Karpas-422 (cell line): Measurements from ENCODE around the gene GOLGA7B. TPM values are rescaled to one million over a fixed set of nuclear protein-coding genes. Genes with fewer than 3 reads are reported as not detected.

Source experiments
- DNase-seq: peaks from one replicate; pipeline ENCODE4 v3.0.0-alpha.2; 2015
- H2AFZ ChIP-seq: fragments of 200-600 bp; sonication (generic); 2 replicates; pipeline ENCODE4 v1.6.1; 2014; ENCODE audit warnings: antibody characterized with exemption, low read length, mixed read lengths
- H3K27ac ChIP-seq: fragments of 200-600 bp; sonication (generic); 2 replicates; pipeline ENCODE4 v1.5.1; 2014; ENCODE audit warnings: mild to moderate bottlenecking, low read length, moderate library complexity
- H3K27me3 ChIP-seq: fragments of 200-600 bp; sonication (generic); 2 replicates; pipeline ENCODE4 v1.6.1; 2014; ENCODE audit warnings: low read length, mixed read lengths
- H3K36me3 ChIP-seq: fragments of 200-600 bp; sonication (generic); 2 replicates; pipeline ENCODE4 v1.6.1; 2014; ENCODE audit warnings: low read length, mixed read lengths; ENCODE audit not compliant: insufficient read depth
- H3K4me1 ChIP-seq: fragments of 200-600 bp; sonication (generic); 2 replicates; pipeline ENCODE4 v1.6.1; 2014; ENCODE audit warnings: mild to moderate bottlenecking, low read length, mixed read lengths
- H3K4me2 ChIP-seq: fragments of 200-600 bp; sonication (generic); 2 replicates; pipeline ENCODE4 v1.6.1; 2014; ENCODE audit warnings: low read length, low read depth, mild to moderate bottlenecking; ENCODE audit not compliant: poor library complexity, severe bottlenecking
- H3K4me3 ChIP-seq: fragments of 200-600 bp; sonication (generic); 2 replicates; pipeline ENCODE4 v1.5.1; 2014; ENCODE audit warnings: mild to moderate bottlenecking, antibody characterized with exemption, low read length, mixed read lengths
- H3K79me2 ChIP-seq: fragments of 200-600 bp; sonication (generic); 2 replicates; pipeline ENCODE4 v1.6.1; 2014; ENCODE audit warnings: mild to moderate bottlenecking, low read length, mixed read lengths
- H3K9ac ChIP-seq: fragments of 200-600 bp; sonication (generic); 2 replicates; pipeline ENCODE4 v1.6.0; 2014; ENCODE audit warnings: low read length
- H3K9me2 ChIP-seq: fragments of 200-600 bp; sonication (generic), shearing (Covaris generic); replicated peaks from 2 replicates; pipeline ENCODE4 v1.6.0; 2014; ENCODE audit warnings: mild to moderate bottlenecking, low read length, moderate library complexity; ENCODE audit not compliant: insufficient read depth
- H3K9me3 ChIP-seq: fragments of 300-700, 200-600 bp; sonication (generic); 2 replicates; pipeline ENCODE4 v1.6.1; 2014; ENCODE audit warnings: low read length, mixed read lengths
- H4K20me1 ChIP-seq: fragments of 200-600 bp; sonication (generic); 2 replicates; pipeline ENCODE4 v1.6.1; 2014; ENCODE audit warnings: mild to moderate bottlenecking, antibody characterized with exemption, low read length, low read depth; ENCODE audit not compliant: insufficient read depth
- total RNA-seq: library from RNA; depleted of rRNA; stranded (reverse); fragments of >200 nt; shearing (Covaris generic); gene quantifications from 2 replicates; pipeline ENCODE4 v1.2.3, GENCODE V29; 2014; ENCODE audit warnings: low replicate concordance

GOLGA7B gene
- total RNA-seq, 1 experiment from 2014 or later = not detected

DNA sequence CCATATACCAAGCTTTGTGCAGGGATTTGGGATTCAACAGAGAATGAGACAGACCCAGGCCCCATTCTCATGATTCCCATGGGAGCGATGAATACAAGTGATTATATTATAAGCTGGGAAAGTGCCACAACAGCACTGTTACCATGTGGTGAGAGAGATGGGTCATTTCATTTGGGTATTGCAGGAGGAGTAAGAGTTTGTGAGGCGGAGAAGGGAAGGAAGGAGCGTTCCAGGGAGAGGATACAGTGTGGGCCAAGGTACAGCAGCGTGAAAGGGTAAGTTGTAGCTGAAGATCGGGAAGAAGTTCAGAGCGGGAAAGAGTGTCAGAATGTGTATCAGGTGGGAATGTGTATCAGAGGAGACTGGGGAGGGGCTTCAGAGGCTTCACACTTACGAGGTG lies 38.5 kb downstream of the GOLGA7B start:
- Histone ChIP-seq H3K4me2 (no peak overlapping the region), H4K20me1 (no peaks in the 10 kb centered on the region), H3K4me3 (no peak overlapping the region), H3K9me2 (no peaks in the 10 kb centered on the region), H3K9me3 (no peaks in the 10 kb centered on the region), H3K27ac (no peak overlapping the region), H2AFZ (no peak overlapping the region), H3K36me3 (no peaks in the 10 kb centered on the region), H3K27me3 (no peaks in the 10 kb centered on the region), H3K4me1 (no peaks in the 10 kb centered on the region), H3K79me2 (no peaks in the 10 kb centered on the region), H3K9ac (no peak overlapping the region)
- no peak for DNase-seq

DNA sequence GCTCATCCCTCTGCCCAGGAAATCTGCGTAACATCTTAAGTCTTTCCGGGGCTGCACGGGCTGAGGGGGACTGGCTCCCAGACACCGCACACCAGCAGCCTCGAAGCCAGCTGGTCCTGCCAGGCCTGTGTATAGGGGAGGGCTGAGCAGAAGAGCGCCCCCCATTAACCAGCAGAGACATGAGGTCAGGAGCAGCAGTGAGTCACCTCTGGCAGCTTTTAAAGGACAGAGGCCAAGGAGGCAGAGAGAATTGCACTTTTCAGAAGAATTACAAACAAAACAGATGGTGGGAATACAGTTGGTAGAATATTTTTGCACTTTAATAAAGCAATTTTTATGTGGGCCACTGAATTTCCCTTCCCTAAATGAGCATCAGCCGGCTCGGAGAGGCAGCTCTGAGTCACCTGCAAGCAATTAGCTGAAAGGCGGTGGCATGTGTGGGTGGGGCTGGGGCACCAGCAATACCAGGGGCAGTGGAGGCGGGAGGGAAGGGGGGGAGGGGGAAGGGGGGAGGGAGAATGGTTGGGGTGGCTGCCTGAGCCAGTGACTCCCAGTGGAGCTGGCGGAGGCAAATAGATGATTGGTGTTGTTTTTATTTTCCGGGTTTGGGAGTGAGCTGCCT lies 39.1 kb downstream of the GOLGA7B start:
- Histone ChIP-seq H3K4me2 (no peak overlapping the region), H3K27ac (no peak overlapping the region), H3K27me3 (no peaks in the 10 kb centered on the region), H2AFZ (no peak overlapping the region), H3K36me3 (no peaks in the 10 kb centered on the region), H3K4me1 (no peaks in the 10 kb centered on the region), H3K79me2 (no peaks in the 10 kb centered on the region), H3K9me3 (no peaks in the 10 kb centered on the region), H3K9me2 (no peaks in the 10 kb centered on the region), H3K4me3 (no peak overlapping the region), H4K20me1 (no peaks in the 10 kb centered on the region), H3K9ac (no peak overlapping the region)
- DNase-seq = no peak

DNA sequence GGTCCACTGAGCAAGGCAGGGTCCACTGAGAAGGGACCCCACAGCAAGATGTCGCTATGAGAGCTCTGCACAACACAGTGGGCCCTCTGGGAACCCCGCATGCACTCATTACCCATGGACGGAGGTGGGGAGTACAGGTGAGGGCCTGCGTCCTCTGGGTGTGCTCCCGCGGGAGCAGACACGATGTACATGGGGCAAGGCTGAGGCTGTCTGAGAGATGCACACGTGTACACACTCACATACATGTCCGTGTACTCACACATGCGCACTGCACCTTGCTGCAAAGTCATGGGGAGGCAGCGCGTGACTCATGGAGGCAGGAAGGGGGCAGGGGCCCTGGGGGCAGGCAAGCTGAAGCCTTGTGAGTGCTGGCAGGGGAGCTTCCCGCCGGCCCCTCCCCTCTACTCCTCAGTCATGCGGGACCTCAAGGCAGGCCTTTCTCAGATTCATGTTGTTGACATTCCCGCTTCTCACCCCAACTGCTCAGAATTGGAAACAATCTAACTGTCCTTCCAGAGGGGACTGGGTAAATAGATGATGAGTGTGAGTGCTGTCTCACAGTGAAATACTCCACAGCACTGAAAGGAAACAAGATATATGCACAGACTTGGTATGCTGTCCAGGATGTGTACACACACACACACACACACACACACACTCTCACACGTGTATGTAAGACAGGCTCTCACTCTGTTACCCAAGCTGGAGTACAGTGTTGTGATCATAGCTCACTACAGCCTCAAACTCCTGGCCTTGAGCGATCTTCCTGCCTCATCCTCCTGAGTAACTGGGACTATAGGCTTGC lies 40.0 kb downstream of the GOLGA7B start:
- DNase-seq = no peak
- H3K79me2 ChIP-seq = no peaks in the 10 kb centered on the region
- no peaks in the 10 kb centered on the region for H3K4me1 ChIP-seq
- no peaks in the 10 kb centered on the region for H4K20me1 ChIP-seq
- H3K27ac ChIP-seq = no peak overlapping the region
- no peak overlapping the region for H3K4me2 ChIP-seq
- H3K9me3 ChIP-seq = no peaks in the 10 kb centered on the region
- H2AFZ ChIP-seq = no peak overlapping the region
- no peaks in the 10 kb centered on the region for H3K36me3 ChIP-seq
- H3K27me3 ChIP-seq = no peaks in the 10 kb centered on the region
- no peak overlapping the region for H3K9ac ChIP-seq
- H3K4me3 ChIP-seq = no peak overlapping the region
- H3K9me2 ChIP-seq = no peaks in the 10 kb centered on the region

DNA sequence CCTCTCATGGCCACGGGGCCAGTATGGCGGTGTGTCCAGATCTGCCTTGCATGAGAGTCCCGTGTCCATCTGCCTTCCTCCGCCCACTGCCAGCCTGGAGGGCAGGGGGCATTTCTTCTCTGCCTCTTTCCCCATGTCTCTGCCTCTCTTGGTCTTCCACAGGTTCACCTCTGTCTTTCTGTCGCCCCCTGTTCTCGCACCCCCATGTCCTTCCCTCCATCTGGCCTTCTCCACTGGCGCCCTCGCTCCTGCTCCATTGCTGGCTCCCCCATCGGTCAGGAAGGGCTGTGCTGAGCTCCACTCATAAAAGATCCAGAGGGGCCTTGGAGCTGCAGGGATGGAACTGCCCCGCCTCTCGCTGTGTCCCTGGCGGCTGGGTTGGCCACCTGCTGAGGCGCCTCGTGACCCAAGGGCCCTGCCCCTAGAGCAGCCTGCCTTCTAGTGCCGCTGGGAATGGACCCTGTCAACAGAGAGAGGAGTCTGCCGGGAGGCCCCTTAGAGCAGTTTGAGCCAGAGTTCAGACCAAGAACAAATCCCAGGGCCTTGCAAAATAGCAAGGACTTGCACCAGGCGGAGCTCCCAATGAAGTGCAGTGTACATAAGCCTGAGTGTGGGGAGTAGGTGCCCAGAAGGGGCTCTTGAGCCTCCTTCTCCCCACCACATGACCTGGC lies 42.0 kb downstream of the GOLGA7B start:
- H3K9me3 ChIP-seq = no peaks in the 10 kb centered on the region
- no peaks in the 10 kb centered on the region for H3K27me3 ChIP-seq
- H3K4me1 ChIP-seq = no peaks in the 10 kb centered on the region
- H3K27ac ChIP-seq = no peak overlapping the region
- no peak overlapping the region for H3K4me2 ChIP-seq
- no peaks in the 10 kb centered on the region for H3K79me2 ChIP-seq
- H3K9ac ChIP-seq = no peak overlapping the region
- no peaks in the 10 kb centered on the region for H3K9me2 ChIP-seq
- H2AFZ ChIP-seq = no peak overlapping the region
- no peak overlapping the region for H3K4me3 ChIP-seq
- no peaks in the 10 kb centered on the region for H4K20me1 ChIP-seq
- H3K36me3 ChIP-seq = no peaks in the 10 kb centered on the region
- DNase-seq = no peak

DNA sequence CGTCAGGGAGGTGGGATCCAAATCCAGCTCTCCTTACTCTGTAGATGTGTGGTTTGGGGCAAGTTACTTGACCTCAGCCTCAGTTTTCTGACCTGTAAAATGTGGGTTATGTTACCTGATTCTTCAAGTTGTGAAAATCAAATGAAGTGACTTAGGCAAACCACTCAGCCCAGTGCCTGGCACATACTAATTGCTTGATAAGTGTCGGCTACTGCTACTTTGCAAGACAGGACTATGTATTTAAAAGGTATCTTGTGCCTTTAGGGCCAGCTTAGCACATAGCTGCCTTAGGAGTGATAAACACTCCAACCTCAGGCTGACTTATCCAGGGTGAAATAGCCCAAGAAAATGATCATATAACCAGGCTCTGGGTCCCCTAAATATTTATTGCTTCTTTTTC lies 42.9 kb downstream of the GOLGA7B start:
- Histone ChIP-seq H3K9me3 (no peaks in the 10 kb centered on the region), H2AFZ (no peak overlapping the region), H3K79me2 (no peaks in the 10 kb centered on the region), H3K4me2 (no peak overlapping the region), H3K4me3 (no peak overlapping the region), H3K9me2 (no peaks in the 10 kb centered on the region), H3K9ac (no peak overlapping the region), H3K27ac (no peak overlapping the region), H4K20me1 (no peaks in the 10 kb centered on the region), H3K36me3 (no peaks in the 10 kb centered on the region), H3K27me3 (no peaks in the 10 kb centered on the region), H3K4me1 (no peaks in the 10 kb centered on the region)
- DNase-seq = no peak

DNA sequence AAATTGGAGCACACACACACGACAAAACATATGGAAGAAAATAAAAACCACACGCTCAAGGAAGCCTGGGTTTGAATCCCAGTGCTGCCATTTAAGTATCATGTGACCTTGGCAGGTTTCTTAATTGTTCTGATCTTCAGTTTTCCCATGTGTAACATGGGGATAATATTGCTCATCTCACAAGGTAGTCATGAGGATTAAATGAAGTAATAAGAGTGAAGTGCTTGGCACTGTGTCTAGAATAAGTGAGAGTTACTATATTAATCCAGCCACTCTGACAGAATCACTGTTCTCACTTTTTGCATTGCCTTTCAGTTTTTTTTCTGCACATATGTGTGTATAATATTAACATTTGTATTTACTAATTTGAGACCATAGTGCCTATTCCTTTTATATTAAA lies 43.3 kb downstream of the GOLGA7B start:
- no peaks in the 10 kb centered on the region for H3K79me2 ChIP-seq
- no peak for DNase-seq
- H2AFZ ChIP-seq = no peak overlapping the region
- no peaks in the 10 kb centered on the region for H3K36me3 ChIP-seq
- no peaks in the 10 kb centered on the region for H3K27me3 ChIP-seq
- no peak overlapping the region for H3K9ac ChIP-seq
- no peaks in the 10 kb centered on the region for H4K20me1 ChIP-seq
- no peaks in the 10 kb centered on the region for H3K9me3 ChIP-seq
- H3K9me2 ChIP-seq = no peaks in the 10 kb centered on the region
- H3K4me3 ChIP-seq = no peak overlapping the region
- H3K4me2 ChIP-seq = no peak overlapping the region
- H3K27ac ChIP-seq = no peak overlapping the region
- H3K4me1 ChIP-seq = no peaks in the 10 kb centered on the region

DNA sequence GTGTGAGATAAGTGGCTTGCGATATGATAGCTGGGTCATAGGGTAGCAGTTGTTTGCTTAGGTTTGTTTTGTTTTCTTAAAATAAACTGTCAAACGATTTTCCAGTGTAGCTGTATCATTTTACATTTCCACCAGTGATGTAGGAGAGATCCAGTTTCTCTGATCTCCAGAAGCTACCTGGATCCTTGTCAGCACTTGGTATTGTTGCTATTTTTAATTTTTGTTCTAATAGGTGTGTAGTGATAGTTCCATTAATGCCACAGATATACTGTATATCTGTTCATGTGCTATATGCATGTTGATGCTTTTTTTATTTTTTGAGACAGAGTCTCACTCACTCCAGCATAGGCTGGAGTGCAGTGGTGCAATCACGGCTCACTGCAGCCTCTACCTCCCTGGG lies 44.4 kb downstream of the GOLGA7B start:
- Histone ChIP-seq H3K4me3 (no peak overlapping the region), H3K9me2 (no peaks in the 10 kb centered on the region)

DNA sequence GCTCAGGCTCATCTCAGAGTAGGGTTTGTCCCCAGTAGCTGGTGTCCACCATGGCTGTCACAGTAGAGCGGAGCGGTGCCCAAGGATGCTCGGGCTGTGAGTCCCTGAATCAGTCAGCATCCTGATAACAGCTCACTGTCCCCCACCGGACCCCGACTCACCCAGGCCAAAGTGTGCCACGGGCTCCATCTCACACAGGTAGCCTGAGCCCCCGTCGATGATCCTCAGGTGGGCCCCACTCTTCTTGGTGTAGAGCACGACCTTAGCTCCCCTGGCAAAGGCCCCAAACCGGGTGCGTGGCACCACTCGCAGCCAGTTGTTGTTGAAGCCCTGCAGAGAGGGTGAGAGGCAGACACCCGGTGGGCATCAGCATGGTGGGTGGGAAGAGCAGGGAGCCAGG lies 45.4 kb downstream of the GOLGA7B start:
- Histone ChIP-seq H3K9ac (no peak overlapping the region), H2AFZ (no peak overlapping the region), H3K9me3 (no peaks in the 10 kb centered on the region), H3K36me3 (no peaks in the 10 kb centered on the region), H4K20me1 (no peaks in the 10 kb centered on the region), H3K4me3 (no peak overlapping the region), H3K79me2 (no peaks in the 10 kb centered on the region), H3K9me2 (no peaks in the 10 kb centered on the region), H3K27me3 (no peaks in the 10 kb centered on the region), H3K27ac (no peak overlapping the region), H3K4me2 (no peak overlapping the region), H3K4me1 (no peaks in the 10 kb centered on the region)
- no peak for DNase-seq

More for the DNA sequence above, 44.4 kb downstream of the GOLGA7B start:
- H3K79me2 ChIP-seq = no peaks in the 10 kb centered on the region
- no peak overlapping the region for H3K27ac ChIP-seq
- no peaks in the 10 kb centered on the region for H3K27me3 ChIP-seq
- H3K36me3 ChIP-seq = no peaks in the 10 kb centered on the region
- H3K4me1 ChIP-seq = no peaks in the 10 kb centered on the region
- DNase-seq = no peak
- H4K20me1 ChIP-seq = no peaks in the 10 kb centered on the region
- H2AFZ ChIP-seq = no peak overlapping the region
- H3K9me3 ChIP-seq = no peaks in the 10 kb centered on the region
- H3K9ac ChIP-seq = no peak overlapping the region
- no peak overlapping the region for H3K4me2 ChIP-seq
